CD4-positive, alpha-beta T cell treated with Interleukin-4 for 4 hours (primary cell): ENCODE results near the gene VAV1.
"Not testable (repeated sequence)": the region's sequence is repeated elsewhere in the genome, so short reads cannot be mapped to it uniquely, and the experiment has no call there.

ENCODE experiments used
- DNase-seq: peaks from one replicate; pipeline ENCODE4 v3.0.0-alpha.2; 2020

Gene VAV1

DNA sequence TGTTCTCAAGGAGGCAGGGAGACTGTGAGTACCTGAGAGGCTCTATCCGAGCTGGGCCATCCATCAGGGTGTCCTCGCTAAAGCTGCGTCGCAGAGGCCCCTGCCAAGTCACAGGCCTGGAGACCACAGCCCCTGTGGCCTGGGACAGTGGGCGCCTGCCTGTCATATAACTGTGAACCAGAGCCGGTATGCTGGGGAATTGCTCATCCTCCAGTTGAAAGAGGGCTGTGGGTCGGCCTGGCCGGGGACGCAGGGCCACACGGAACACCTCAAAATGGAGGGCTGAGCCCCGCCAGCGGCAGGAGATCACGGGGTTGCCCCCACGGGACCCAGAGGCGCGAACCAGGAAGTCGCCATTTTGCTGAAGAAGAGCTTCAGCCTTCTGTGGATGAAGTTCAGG, 11.9 kb upstream of the VAV1 start:
- DNase-seq, result no peak

DNA sequence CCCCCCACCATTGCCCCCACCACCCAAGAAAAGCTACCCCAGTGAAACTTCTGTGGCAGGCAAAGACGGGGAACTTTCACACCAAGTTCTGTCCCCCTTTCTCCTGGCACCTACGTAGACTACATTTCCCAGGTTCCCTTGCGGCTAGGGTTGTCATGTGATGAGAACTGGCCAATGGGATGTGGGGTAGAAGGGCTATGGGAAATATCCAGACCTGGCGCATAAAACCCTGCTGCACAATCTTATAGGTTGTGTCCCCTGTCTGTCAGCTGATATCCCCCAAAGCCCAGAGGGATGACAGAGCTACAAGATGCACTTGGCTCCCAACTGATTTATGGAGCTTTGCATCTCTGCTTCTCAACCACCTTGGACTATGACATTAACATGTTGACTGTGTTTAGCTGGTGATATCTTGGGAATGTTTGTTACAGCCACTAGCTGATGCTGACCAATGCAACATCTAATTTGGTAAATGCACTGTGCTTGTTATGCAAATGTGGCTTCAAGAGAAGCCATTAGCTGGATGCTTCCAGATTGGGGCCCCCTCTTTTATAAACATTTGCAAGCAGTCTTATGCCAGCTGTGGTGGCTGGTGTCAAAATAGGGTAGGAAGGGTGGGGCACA, 11.3 kb upstream of the VAV1 start:
- DNase-seq, result no peak

DNA sequence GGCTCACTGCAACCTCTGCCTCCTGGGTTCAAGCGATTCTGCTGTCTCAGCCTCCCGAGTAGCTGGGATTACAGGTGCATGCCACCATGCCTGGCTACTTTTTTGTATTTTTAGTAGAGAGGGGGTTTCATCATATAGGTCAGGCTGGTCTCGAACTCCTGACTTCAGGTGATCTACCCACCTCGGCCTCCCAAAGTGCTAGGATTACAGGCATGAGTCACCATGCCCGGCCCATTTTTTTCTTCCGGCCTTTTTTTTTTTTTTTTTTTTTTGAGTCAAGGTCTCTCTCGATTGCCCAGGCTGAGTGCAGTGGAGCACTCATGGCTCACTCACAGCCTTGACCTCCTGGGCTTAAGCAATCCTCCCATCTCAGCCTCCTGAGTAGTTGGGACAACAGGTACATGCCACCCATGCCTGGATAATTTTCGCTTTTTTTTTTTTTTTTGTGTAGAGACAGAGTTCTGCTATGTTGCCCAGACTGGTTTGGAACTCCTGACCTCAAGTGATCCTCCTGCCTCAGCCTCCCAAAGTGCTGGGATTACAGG, 10.2 kb upstream of the VAV1 start:
- DNase-seq, result not testable (repeated sequence)

DNA sequence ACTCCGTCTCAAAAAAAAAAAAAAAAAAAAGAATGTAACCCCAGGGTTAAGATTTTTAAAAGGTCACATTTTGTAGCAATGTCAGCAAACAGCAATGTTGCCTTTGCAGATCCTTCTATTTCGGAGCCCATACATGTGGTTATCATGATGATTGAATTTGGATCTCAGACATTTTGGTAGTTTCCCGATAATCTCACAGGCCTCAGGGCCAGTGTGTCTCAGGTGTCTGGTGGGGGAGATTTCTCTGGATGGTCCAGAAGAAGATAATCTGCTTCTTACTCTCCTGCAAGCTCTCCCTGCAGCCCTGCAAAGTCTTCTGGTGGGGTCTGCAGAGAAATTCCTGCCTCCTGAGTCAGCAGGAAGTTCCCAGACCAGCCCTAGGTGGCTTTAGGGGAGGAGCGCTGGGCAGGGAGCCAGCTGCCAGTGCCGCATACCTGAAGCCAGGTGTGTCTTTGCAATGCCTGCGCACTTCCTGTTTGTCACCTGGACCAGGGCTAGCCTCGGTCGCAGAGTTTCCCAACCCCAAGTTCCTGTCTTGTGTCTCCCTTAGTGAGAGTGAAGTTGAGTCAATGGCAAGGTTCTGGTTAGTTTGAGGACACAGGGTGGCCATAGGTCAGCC, 6.7 kb upstream of the VAV1 start:
- no peak for DNase-seq

DNA sequence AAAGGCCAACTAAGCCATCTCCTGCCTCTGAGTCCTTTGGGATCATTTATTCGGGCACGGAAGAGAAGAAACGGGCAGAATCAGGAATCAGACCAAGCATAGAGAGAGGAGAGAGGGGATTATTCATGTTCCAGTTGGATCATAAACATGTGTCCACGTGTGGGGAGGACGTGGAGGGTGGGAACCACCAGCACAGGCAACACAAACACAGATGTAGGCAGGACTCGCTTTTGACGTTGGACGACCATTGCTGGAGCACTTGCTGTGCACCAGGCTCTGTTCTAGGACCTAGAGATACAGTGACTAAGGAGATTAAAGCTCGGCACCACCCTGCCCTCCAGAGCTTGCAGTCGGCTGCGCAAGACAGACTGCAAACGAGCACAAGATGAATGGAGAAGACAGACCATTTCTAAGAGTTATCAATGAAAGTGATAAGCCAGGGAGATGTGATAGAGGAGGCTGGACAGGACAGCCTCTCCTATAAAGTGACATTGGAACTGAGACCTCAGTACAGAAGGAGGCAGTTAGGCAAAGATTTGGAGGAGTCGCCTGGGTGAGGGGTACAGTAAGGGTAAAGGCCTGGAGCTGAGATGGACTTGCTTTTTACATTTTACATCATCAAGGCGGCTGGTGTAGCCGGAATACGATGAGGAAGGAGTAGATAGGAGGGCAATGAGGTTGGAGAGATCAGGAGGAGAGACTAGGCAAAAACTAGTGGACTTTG, 6.0 kb upstream of the VAV1 start:
- no peak for DNase-seq

DNA sequence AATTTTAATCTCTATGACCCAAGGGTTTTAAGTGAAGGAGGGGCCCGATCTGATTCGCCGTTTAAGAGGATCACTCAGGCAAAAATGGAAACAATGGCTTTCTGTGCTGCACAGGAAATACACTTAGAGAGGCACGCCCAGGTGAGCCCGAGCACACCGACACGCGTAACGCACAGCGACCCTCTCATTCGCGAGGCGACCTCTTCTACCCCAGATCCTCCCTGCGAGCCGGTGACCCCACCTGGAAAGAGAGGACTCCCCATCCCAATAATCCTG, 5.5 kb upstream of the VAV1 start:
- DNase-seq, result peak; percentile 70

DNA sequence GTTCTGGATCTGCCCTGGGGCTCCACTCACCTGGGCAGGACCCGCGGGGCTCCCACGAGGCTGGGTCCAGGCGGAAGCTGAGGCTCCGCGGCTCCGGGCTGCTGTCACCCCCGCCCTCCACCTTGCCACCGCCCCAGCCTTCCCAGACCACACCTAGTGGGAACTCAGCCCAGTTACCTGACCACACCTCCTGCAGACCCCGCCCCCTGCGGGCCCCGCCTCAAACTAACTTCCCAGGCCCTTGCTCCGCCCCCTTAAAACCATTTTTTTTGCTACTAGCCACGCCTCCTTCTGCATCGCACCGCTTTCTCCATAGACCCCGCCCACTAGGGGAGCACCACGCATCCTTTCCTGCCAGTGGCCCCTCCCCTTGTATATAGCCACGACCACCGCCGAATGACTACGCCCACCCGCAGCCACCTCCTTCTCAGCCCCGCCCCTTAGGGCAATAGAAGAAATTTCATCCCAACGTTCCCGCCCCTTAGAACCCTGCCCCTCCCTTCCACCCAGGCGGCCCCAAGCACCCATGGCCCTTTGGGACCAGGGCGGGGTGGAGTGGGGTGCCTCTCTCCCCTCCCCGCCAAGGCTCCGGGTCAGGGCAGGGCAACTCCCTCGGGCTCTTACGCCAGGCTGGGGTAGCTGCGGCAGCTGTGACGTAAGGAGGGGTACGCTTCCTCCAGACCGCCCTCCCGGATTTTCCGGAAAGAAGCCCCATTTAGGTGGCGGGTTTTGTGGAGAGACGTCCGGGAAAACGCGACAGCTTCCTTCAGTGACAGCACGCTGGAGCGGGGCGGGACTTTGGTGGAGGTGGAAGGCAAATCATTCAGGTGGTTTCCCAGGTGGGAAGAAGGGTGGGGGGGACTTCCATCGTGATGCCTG, 4.9 kb upstream of the VAV1 start, which contains the start of gene SH2D3A:
TSS of gene SH2D3A (minus strand) at position 79 of the 879 bp plus-strand sequence. CDS start 3,687 bp downstream, outside the sequence.
- peak; percentile 95 for DNase-seq

DNA sequence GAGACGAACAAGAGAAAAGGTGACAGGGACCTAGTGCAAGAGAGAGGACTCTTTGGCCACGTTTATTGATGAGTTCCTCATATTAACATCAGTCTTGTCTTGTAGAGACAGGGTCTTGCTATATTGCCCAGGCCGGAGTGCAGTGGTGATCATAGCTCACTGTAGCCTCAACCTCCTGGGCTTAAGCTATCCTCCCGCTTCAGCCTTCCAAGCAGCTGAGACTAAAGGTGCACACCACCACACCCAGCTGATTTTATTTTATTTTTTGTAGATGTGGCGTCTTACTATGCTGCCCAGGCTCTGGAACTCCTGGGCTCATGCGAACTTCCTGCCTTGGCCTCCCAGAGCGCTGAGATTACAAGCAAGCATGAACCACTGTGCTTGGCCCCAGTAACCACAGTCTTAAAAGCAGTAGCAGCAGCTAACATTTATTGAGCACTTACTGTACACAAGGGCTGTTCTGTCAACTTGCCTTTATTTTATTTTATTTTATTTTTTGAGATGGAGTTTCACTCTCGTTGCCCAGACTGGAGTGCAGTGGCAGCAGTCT, 4.2 kb upstream of the VAV1 start:
- no peak for DNase-seq

DNA sequence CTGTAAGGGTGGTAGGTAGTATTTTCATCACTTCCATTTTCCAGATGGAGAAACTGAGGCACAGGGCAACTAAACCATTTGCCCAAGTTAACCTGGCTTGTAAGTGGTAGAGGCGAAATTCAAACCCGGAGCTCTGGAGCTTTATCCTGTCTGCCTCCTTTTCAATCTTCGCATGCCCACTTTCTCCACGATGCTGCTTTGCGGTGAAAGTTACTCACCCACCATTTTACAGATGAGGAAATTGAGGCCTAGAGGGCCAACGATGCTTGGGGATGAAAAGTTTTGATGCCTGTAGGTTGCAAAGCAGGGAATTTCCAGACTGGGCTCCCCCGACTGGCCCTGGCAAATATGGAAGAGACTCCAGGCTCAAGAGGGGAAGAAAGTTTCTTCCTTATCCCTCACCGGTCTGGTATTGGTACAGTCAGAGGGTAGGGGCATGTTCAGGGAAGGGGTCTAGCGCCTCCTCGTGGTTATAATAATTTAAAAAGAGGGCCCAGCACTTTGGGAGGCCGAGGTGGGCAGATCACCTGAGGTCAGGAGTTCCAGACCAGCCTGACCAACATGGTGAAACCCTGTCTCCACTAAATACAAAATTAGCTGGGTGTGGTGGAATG, 3.4 kb upstream of the VAV1 start:
- DNase-seq, result no peak

DNA sequence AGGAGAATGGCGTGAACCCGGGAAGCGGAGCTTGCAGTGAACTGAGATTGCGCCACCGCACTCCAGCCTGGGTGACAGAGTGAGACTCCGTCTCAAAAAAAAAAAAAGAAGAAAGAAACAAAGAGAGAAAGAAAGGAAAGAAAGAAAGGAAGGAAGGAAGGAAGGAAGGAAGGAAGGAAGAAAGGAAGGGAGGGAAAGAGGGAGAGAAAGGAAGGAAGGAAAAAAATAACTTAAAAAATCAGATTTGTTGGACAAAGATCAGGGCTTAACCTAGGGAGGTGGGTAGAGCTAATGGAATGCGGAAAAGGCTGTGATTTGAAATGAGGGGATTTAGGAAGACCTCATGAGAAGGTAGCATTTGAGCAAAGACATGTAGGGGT, 870 bp upstream of the VAV1 start:
- DNase-seq, result not testable (repeated sequence)

DNA sequence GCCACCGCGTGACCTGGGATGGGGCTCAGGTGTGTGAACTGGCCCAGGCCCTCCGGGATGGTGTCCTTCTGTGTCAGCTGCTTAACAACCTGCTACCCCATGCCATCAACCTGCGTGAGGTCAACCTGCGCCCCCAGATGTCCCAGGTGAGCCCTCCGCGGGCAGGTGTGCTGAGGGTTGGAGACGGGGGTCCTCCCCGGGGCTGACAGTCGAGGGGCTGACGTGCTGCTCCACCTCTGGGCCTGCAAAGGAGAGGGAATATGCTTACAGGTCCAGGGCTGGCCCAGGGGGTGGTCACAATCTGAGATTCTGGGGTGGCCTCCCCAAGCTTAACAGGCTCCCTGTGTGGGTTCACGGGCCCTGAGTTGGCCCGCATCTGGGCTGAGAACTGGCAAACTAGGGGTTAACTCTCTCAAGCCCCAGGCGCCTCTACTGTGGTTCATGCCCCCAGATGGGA, 386 bp downstream of the VAV1 start:
- DNase-seq, result no peak

DNA sequence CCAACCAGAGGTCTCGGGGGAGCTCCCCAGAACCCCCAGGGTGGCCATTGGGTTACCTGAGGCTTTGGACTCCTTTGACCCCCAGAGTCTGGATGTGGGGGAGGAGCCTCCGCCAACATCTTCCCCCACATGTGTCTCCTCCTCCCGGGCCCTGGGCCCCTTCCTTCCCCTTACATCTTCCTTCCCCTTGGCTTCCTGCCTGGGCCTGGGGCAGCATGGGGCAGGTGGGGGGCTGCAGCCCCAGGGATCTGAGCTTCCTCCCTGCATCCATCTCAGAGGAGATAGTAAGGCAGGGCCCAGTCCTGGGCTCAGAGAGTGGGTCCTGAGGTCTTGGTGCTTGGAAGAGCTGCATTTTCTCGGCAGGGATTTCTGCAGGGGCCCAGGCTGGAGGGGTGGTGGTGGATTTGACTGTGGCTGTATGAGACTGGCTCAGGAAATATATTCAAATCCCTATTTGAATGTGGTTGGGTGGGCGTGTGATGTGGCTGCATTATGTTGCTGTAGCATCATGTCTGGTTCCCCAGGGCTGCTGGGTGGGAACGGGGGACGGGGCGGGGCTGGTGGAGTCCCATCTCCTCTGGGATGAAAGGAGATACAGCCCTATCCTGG, 919 bp downstream of the VAV1 start:
- DNase-seq, result peak; percentile 40

DNA sequence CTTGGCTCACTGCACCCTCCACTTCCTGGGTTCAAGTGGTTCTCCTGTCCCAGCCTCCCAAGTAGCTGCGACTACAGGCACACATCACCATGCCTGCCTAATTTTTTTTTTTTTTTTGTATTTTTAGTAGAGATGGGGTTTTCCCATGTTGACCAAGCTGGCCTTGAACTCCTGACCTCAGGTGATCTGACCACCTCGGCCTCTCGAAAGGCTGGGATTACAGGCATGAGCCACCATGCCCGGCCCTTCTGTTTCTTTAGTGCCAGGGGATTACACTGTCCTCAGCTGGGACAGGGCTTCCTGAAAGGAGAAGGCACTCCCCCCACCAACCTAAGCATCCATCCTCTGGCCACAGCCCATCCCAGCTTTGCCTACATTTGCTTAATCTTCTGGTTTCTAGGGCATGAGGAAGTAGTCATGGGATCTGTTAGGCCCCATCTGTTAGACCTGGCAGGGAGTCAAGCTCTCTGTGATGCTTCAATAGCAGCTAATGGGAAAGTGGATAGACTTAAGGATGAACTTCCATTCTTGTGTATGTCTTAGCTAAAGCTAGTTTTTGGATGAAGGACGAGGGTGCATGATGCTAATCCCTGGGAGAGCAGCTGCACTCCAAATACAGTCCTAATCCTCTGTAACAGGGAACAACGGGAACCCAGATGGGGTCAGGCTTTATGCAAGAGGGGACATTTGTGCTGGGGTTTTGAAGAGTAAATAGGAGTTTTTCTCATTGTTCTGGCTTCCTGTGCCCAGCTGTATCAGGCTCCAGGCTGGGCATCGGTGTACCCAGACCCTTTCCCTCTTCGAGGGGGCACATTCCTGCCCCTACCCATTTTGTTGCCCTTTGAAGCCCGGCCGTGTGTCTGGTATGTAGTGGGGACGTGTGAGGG, 2.6 kb downstream of the VAV1 start:
- DNase-seq, result no peak

DNA sequence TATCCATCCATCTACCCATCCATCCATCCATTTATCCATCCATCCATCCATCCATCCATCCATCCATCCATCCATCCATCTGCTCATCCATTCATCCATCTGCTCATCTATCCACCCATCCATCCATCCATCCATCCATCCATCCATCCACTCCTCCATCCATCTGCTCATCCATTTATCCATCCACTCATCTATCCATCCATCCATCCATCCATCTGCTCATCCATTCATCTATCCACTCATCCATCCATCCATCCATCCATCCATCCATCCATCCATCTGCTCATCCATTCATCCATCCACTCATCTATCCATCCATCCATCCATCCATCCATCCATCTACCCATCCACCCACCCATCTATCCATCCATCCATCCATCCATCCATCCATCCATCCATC, 3.5 kb downstream of the VAV1 start:
- DNase-seq, result not testable (repeated sequence)

DNA sequence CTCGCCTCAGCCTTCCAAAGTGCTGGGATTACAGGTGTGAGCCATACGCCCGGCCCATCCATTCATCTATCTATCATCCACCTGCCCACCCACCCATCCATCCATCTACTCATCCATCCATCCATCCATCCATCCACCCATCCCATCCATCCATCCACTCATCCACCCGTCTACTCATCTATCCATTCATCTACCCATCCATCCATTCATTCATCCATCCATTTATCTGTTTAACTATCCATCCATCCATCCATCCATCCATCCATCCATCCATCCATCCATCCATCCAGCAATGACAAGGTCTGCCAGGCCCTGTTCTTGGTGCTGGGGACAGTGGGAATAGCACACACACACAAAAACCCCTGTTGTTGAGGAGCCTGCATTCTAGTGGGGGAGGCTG, 4.5 kb downstream of the VAV1 start:
- no peak for DNase-seq

DNA sequence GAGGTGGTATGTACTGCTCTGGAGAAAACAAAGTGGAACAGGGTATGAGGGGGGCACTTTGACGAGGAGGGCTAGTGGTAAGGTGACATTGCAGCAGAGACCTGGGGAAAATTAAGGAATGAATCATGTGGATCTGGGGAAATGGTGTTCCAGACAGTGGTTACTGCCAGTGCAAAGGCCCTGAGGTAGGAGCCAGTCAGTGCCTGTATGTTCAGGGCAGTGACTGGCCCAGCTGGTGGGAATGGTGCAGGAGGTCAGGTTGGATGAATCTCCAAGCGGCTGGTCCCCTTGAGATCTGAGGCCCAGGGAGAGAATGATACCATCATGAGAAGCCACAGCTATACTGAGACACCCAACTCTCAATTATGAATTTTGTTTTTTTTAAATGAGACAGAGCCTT, 4.9 kb downstream of the VAV1 start:
- DNase-seq, result no peak

DNA sequence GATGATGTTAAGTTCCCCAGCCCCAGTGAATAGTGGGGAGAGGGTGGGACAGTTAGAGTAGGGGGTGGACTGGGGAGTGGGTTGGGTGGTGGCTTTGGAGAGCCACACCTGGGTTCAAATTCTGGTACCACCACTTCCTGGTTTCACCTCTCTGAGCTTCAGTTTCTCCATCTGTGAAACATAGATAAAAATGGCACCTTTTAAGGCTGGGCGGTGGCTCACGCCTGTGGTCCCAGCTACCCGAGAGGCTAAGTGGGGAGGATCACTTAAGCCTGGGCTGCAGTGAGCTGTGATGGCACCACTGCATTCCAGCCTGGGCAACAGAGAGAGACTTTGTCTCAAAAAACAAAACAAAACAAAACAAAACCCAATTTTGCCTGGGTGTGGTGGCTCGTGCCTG, 5.9 kb downstream of the VAV1 start:
- no peak for DNase-seq

DNA sequence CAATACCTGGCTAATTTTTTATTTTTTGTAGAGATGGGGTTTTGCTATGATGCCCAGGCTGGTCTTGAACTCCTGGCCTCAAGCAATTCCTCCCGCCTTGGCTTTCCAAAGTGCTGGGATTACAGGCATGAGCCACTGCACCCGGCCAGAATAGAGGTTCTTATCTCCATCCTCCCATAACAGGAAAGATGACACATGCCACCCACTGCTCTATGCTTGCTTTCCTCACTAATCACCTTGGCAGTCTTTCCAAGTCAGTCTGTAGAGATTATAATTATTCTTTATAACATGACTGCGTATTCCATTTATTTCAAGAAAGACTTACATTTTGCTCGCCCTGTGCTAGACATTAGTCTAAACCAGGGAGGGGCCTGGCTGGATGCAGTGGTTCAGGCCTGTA, 6.7 kb downstream of the VAV1 start:
- DNase-seq, result no peak

DNA sequence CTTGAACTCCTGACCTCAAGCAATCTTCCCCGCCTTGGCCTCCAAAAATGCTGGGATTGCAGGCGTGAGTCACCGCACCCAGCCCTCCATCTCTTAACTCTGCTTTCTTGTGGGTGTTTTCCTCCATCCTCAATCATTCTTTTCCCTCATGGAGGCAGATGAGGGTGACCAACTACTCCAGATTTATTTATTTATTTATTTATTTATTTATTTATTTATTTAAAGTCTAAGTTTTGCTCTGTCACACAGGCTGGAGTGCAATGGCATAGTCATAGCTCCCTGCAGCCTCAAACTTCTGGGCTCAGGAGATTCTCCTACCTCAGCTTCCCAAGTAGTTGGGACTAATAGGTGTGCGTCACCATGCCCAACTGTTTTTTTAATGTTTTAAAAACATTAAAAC, 14.9 kb downstream of the VAV1 start:
- DNase-seq, result no peak

DNA sequence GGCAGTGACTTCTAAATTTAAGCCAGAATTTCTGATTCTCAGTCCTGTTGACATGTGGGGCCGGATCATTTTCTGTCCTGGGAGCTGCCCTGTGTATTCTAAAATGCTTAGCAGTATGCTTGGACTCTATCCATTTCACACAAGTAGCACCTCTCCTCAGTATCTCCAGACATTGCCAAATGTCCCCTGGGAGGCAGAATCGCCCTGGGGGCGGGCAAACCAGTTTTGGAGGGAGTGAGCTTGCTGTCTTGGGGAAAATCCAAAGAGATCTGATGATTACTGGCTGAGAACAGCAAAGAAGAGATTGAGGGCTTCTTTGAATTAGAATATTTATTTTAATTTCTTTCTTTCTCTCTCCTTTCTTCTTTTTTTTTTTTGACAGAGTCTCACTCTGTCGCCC, 16.4 kb downstream of the VAV1 start:
- no peak for DNase-seq
